Right lobe of liver (tissue), 4 donors: ENCODE measurements around the gene CBX1.

Experiments used
- POLR2A ChIP-seq: fragments of 450-650 bp; IDR thresholded peaks from one replicate; pipeline ENCODE4 v1.6.1; 2017; ENCODE audit warnings: antibody characterized with exemption, mild to moderate bottlenecking
- TF ChIP-seq, protein P1 (sequence below), 4 donors: fragments of 200-600 bp in 3 of 4; fragments of 450-650 bp in 1 of 4; IDR thresholded peaks; one replicate each; pipeline versions ENCODE4 v1.5.1 to v1.8.0; 2016 to 2022; ENCODE audit warnings: antibody characterized with exemption in 4 of 4, mild to moderate bottlenecking in 2 of 4
- donor health status: DM: no; HTN: no; CAD: no.
- donor health status: DM: no; HTN: no; CAD: no.
- donor health status: DM: no; HTN: yes; CAD: no.

DNA sequence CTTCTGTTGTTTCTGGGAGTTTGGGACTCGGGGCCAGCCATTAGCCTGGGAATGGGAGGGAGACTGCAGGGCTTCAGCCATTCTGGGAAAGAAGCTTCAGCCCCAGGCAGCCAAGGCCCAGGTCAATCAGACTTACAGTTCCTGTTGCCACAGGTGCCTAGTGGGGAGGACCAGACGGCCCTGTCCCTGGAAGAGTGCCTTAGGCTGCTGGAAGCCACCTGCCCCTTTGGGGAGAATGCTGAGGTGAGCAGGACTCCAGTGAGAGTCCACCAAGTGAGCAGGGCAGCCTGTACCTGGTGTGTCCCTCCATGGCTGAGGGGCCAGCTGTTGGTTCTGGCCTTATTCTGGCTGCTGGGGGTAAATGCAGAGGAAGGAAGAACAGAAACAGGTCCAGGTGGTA lies 44.4 kb downstream of the CBX1 start:
- TF ChIP-seq, protein P1, sequence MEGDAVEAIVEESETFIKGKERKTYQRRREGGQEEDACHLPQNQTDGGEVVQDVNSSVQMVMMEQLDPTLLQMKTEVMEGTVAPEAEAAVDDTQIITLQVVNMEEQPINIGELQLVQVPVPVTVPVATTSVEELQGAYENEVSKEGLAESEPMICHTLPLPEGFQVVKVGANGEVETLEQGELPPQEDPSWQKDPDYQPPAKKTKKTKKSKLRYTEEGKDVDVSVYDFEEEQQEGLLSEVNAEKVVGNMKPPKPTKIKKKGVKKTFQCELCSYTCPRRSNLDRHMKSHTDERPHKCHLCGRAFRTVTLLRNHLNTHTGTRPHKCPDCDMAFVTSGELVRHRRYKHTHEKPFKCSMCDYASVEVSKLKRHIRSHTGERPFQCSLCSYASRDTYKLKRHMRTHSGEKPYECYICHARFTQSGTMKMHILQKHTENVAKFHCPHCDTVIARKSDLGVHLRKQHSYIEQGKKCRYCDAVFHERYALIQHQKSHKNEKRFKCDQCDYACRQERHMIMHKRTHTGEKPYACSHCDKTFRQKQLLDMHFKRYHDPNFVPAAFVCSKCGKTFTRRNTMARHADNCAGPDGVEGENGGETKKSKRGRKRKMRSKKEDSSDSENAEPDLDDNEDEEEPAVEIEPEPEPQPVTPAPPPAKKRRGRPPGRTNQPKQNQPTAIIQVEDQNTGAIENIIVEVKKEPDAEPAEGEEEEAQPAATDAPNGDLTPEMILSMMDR (IDR thresholded peaks at IDR 0.05): no peak
- TF ChIP-seq POLR2A: no peak
